Endothelial cell of umbilical vein (primary cell): ENCODE results near the gene FSHB. TPM values are rescaled to one million over a fixed set of nuclear protein-coding genes. Genes with fewer than 3 reads are reported as not detected.

Experiments
- BruUV-seq: library from RNA; stranded (reverse); fragments of 400-500 nt; replicated peaks from 2 replicates; lab custom pipeline; 2021; lab: Mats Ljungman, UMichigan
- CTCF ChIA-PET: fragments of 300-600, 350-600 bp; sonication (Branson Sonifier 250); formaldehyde crosslinking; loops from one replicate; lab custom pipeline; 2021; ENCODE audit warnings: antibody characterized with exemption, inconsistent platforms; lab: Charles Lee
- POLR2A ChIA-PET: fragments of 300-600, 350-600 bp; sonication (Branson Sonifier 250); formaldehyde crosslinking; loops from one replicate; lab custom pipeline; 2021; ENCODE audit warnings: antibody characterized with exemption, inconsistent platforms; lab: Charles Lee
- DNase-seq: peaks from one replicate; pipeline ENCODE4 v3.0.0-alpha.2; 2011; ENCODE audit warnings: low read depth, low spot score
- FAIRE-seq: peaks from 2 replicates; lab custom pipeline; 2011; peaks lifted over from hg19 to GRCh38; lab: Jason Lieb, UNC
- H2AFZ ChIP-seq: 2 replicates; pipeline ENCODE4 v1.6.0; 2012; ENCODE audit warnings: low read depth, low read length, control low read depth, inconsistent platforms
- H3K27ac ChIP-seq: 2 replicates; pipeline ENCODE4 v1.5.1; 2011; ENCODE audit warnings: low read depth, mild to moderate bottlenecking, control low read depth, low read length, moderate library complexity; ENCODE audit not compliant: insufficient read depth
- H3K27me3 ChIP-seq, 2 experiments: 2 replicates each; pipeline versions ENCODE4 v1.6.0 to v1.6.1; 2011; ENCODE audit warnings: low read length in 2 of 2, mixed read lengths in 1 of 2; ENCODE audit not compliant: control insufficient read depth in 2 of 2, insufficient read depth in 2 of 2
- H3K36me3 ChIP-seq, 2 experiments: 2 replicates in 1 of 2; 3 replicates in 1 of 2; pipeline ENCODE4 v1.5.1; 2011; ENCODE audit warnings: low read length in 2 of 2, mild to moderate bottlenecking in 1 of 2, moderate library complexity in 1 of 2; ENCODE audit not compliant: control insufficient read depth in 2 of 2, insufficient read depth in 2 of 2; ENCODE audit errors: extremely low read depth in 1 of 2
- H3K4me1 ChIP-seq: 3 replicates; pipeline ENCODE4 v1.5.1; 2011; ENCODE audit warnings: mild to moderate bottlenecking, low read length; ENCODE audit not compliant: control insufficient read depth, insufficient read depth; ENCODE audit errors: extremely low read depth
- H3K4me2 ChIP-seq: 2 replicates; pipeline ENCODE4 v1.6.1; 2011; ENCODE audit warnings: low read length, control low read depth, mixed read lengths; ENCODE audit not compliant: insufficient read depth
- H3K4me3 ChIP-seq, 3 experiments: fragments of 200-600 bp in 1 of 3; sonication (generic), shearing (Covaris generic) in 1 of 3; replicated peaks in 1 of 3; 2 replicates each; pipeline ENCODE4 v1.5.1; 2011 to 2016; ENCODE audit warnings: control low read depth in 3 of 3, low read length in 3 of 3, mild to moderate bottlenecking in 2 of 3, inconsistent platforms in 1 of 3, low read depth in 1 of 3, moderate library complexity in 1 of 3; ENCODE audit not compliant: insufficient read depth in 1 of 3
- H3K79me2 ChIP-seq: 2 replicates; pipeline ENCODE4 v1.6.0; 2012; ENCODE audit warnings: low read length, inconsistent platforms; ENCODE audit not compliant: control insufficient read depth, insufficient read depth
- H3K9ac ChIP-seq: replicated peaks from 2 replicates; pipeline ENCODE3; 2011; ENCODE audit warnings: low read length, control low read depth; ENCODE audit not compliant: insufficient read depth; ENCODE audit errors: extremely low read depth
- H3K9me1 ChIP-seq: replicated peaks from 3 replicates; pipeline ENCODE4 v1.6.0; 2011; ENCODE audit warnings: mild to moderate bottlenecking, low read length; ENCODE audit not compliant: control insufficient read depth, insufficient read depth; ENCODE audit errors: extremely low read depth
- H3K9me3 ChIP-seq: replicated peaks from 2 replicates; pipeline ENCODE4 v1.5.1; 2012; ENCODE audit warnings: low read length, inconsistent platforms; ENCODE audit not compliant: control insufficient read depth, insufficient read depth
- H4K20me1 ChIP-seq: replicated peaks from 2 replicates; pipeline ENCODE3; 2011; ENCODE audit warnings: mild to moderate bottlenecking, low read length; ENCODE audit not compliant: control insufficient read depth, insufficient read depth; ENCODE audit errors: extremely low read depth
- FOS ChIP-seq: IDR thresholded peaks from 2 replicates; pipeline ENCODE4 v1.6.1; 2011; ENCODE audit warnings: mild to moderate bottlenecking, low read length, moderate library complexity, borderline replicate concordance; ENCODE audit not compliant: insufficient read depth
- GATA2 ChIP-seq: IDR thresholded peaks from 2 replicates; pipeline ENCODE4 v1.7.0; 2011; ENCODE audit warnings: low read depth, mild to moderate bottlenecking, moderate library complexity, mixed read lengths, low read length; ENCODE audit not compliant: insufficient read length, insufficient read depth
- JUN ChIP-seq: IDR thresholded peaks from 2 replicates; pipeline ENCODE4 v1.6.1; 2011; ENCODE audit warnings: borderline replicate concordance, low read depth; ENCODE audit not compliant: insufficient read length, insufficient read depth
- MAX ChIP-seq: IDR thresholded peaks from 2 replicates; pipeline ENCODE4 v1.6.1; 2011; ENCODE audit not compliant: insufficient read depth, insufficient read length
- MYC ChIP-seq: IDR thresholded peaks from one replicate; pipeline ENCODE4 v1.6.1; 2011; ENCODE audit warnings: mild to moderate bottlenecking, low read depth, low read length
- POLR2A ChIP-seq: IDR thresholded peaks from 2 replicates; pipeline ENCODE4 v1.6.1; 2012; ENCODE audit warnings: low read depth, mild to moderate bottlenecking, control low read depth, low read length
- dilution Hi-C: fragments of 300-500 bp; cut with MboI; formaldehyde crosslinking; loops from one replicate; pipeline ENCODE4 v1.15.0; 2019; ENCODE audit warnings: low sequenced_read_pairs; ENCODE audit not compliant: extremely low pct_ligation_motif_present
- intact Hi-C: fragments of 100-400 bp; cut with micrococcal nuclease; formaldehyde crosslinking; loops from one replicate; pipeline ENCODE4 v1.10.0; 2022
- polyA plus RNA-seq, 4 experiments: library from polyadenylated mRNA; depleted of rRNA in 3 of 4; stranded (reverse) in 3 of 4; unstranded in 1 of 4; fragments of >200 nt; gene quantifications; 2 replicates each; pipeline versions ENCODE4 v1.2.1 to v1.2.3, GENCODE V29; 2011 to 2012; ENCODE audit warnings: missing spikeins in 1 of 4
- total RNA-seq: library from RNA; stranded (reverse); gene quantifications from 2 replicates; pipeline ENCODE4 v1.2.3, GENCODE V29; 2021
- TF ChIP-seq, protein P1 (sequence below), 2 donors: IDR thresholded peaks; 1 replicate in 1 of 2; 2 replicates in 1 of 2; pipeline ENCODE4 v1.5.1; 2011; ENCODE audit warnings: low read length in 2 of 2, mild to moderate bottlenecking in 2 of 2, moderate library complexity in 2 of 2, control low read depth in 1 of 2, inconsistent platforms in 1 of 2, low read depth in 1 of 2; ENCODE audit not compliant: insufficient read depth in 1 of 2; ENCODE audit errors: extremely low read depth in 1 of 2

FSHB gene
- total and polyA plus RNA-seq, 2 donors (not counting 3 experiments of a cell fraction or from before 2014, with no cell fraction given) = not detected

GRCh38 chr11:30228323-30228884 lies 2.4 kb upstream of the FSHB start:
- Histone ChIP-seq H3K4me3 (no peak overlapping the region), H2AFZ (no peak overlapping the region), H3K4me1 (no peaks in the 10 kb centered on the region), H3K9me1 (no peaks in the 10 kb centered on the region), H3K79me2 (no peaks in the 10 kb centered on the region), H4K20me1 (no peaks in the 10 kb centered on the region), H3K9me3 (no peaks in the 10 kb centered on the region), H3K27me3 (no peaks in the 10 kb centered on the region), H3K36me3 (no peaks in the 10 kb centered on the region), H3K4me2 (no peak overlapping the region), H3K27ac (no peak overlapping the region), H3K9ac (no peak overlapping the region)
- ChIA-PET POLR2A (no interaction called here), CTCF (no interaction called here)
- dilution Hi-C loops (no loop called here), intact Hi-C loops (no loop called here)
- no TSS peak for BruUV-seq
- TF ChIP-seq GATA2 = no peak
- TF ChIP-seq POLR2A = no peak
- TF ChIP-seq MAX = no peak
- TF ChIP-seq JUN = no peak
- TF ChIP-seq MYC = no peak
- no peak for TF ChIP-seq FOS
- TF ChIP-seq, protein P1, sequence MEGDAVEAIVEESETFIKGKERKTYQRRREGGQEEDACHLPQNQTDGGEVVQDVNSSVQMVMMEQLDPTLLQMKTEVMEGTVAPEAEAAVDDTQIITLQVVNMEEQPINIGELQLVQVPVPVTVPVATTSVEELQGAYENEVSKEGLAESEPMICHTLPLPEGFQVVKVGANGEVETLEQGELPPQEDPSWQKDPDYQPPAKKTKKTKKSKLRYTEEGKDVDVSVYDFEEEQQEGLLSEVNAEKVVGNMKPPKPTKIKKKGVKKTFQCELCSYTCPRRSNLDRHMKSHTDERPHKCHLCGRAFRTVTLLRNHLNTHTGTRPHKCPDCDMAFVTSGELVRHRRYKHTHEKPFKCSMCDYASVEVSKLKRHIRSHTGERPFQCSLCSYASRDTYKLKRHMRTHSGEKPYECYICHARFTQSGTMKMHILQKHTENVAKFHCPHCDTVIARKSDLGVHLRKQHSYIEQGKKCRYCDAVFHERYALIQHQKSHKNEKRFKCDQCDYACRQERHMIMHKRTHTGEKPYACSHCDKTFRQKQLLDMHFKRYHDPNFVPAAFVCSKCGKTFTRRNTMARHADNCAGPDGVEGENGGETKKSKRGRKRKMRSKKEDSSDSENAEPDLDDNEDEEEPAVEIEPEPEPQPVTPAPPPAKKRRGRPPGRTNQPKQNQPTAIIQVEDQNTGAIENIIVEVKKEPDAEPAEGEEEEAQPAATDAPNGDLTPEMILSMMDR (IDR thresholded peaks at IDR 0.05; ENCODE audit: extremely low read depth in 1 of 2, insufficient read depth in 1 of 2, low read depth in 1 of 2, low read length in 2 of 2) = no peak
- no peak for FAIRE-seq
- no peak for DNase-seq
